ENCODE results near the gene PIH1D2. TPM values are rescaled to one million over a fixed set of nuclear protein-coding genes. Genes with fewer than 3 reads are reported as not detected.

Gene PIH1D2
- total and polyA plus RNA-seq, 2 of the 8 experiments (the other 6 are each of a cell fraction or from before 2014, with no cell fraction given): 0.53 to 0.73 TPM

DNA sequence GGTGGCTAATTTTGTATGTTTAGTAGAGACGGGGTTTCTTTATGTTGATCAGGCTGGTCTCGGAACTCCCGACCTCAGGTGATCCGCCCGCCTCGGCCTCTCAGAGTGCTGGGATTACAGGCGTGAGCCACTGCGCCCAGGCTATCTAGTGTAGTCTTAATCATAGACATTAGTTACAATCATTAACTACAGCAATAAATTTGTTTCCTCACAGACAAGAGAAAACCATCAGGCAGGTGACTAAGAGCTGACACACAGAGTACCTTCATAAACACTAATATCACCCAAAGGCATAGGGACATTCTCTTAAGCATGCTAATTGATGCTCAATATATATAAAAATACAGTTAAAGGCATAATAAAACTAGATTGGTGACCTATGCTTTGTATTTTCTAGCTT, 32.3 kb upstream of the PIH1D2 start:
- no peaks in the 10 kb centered on the region for H4K20me1 ChIP-seq (replicated peaks in 1 of 2; ENCODE audit: control insufficient read depth in 1 of 2, insufficient read depth in 2 of 2, low read length in 2 of 2)
- no peak overlapping the region for H2BK20ac ChIP-seq (ENCODE audit: low read length)
- no peak overlapping the region for H2BK120ac ChIP-seq (replicated peaks; ENCODE audit: low read depth, low read length)
- H3K4me3 ChIP-seq (ENCODE audit: extremely low read depth in 1 of 4, insufficient read depth in 2 of 4, low read depth in 3 of 4, low read length in 4 of 4): no peak overlapping the region
- no peak overlapping the region for H3K14ac ChIP-seq (ENCODE audit: insufficient read length)
- H2BK12ac ChIP-seq (ENCODE audit: low read depth, low read length): no peak overlapping the region
- no peak overlapping the region for H3K9ac ChIP-seq (replicated peaks in 1 of 4; ENCODE audit: extremely low read depth in 1 of 4, low read depth in 3 of 4, low read length in 3 of 4)
- H3K36me3 ChIP-seq (ENCODE audit: control insufficient read depth in 2 of 4, insufficient read depth in 4 of 4, low read length in 3 of 4): no peaks in the 10 kb centered on the region
- H3K4me2 ChIP-seq (ENCODE audit: insufficient read depth in 1 of 2, low read depth in 2 of 2, low read length in 2 of 2): no peak overlapping the region
- H4K8ac ChIP-seq (ENCODE audit: extremely low read depth, insufficient read depth, low read length): no peak overlapping the region
- no peak overlapping the region for H3K27ac ChIP-seq (ENCODE audit: low read depth, low read length)
- H3K23me2 ChIP-seq (ENCODE audit: low read depth, low read length): no peaks in the 10 kb centered on the region
- H3K56ac ChIP-seq (replicated peaks; ENCODE audit: insufficient read length, low read depth, low read length): no peak overlapping the region
- H2BK5ac ChIP-seq (ENCODE audit: low read depth, low read length): no peak overlapping the region
- H4K5ac ChIP-seq (ENCODE audit: insufficient read length, low read depth, low read length): no peak overlapping the region
- H2AK5ac ChIP-seq (ENCODE audit: low read depth, low read length): no peak overlapping the region
- no peaks in the 10 kb centered on the region for H3K9me3 ChIP-seq (ENCODE audit: insufficient read depth in 2 of 2, low read depth in 1 of 2, low read length in 1 of 2)
- no peak for DNase-seq (ENCODE audit: low read depth in 1 of 2, low spot score in 2 of 2)
- no peaks in the 10 kb centered on the region for H3K4me1 ChIP-seq (replicated peaks in 1 of 4; ENCODE audit: control insufficient read depth in 3 of 4, insufficient read depth in 4 of 4, low read length in 3 of 4)
- H3K27me3 ChIP-seq (replicated peaks in 1 of 4; ENCODE audit: control insufficient read depth in 3 of 4, extremely low read depth in 1 of 4, insufficient read depth in 3 of 4, low read length in 3 of 4): no peaks in the 10 kb centered on the region
- H3K79me1 ChIP-seq (ENCODE audit: low read depth, low read length): no peaks in the 10 kb centered on the region
- WGBS, 2 experiments (ENCODE audit: extremely low coverage in 1 of 2, insufficient coverage in 1 of 2, insufficient read length in 1 of 2, insufficient replicate concordance in 2 of 2, low coverage in 1 of 2, low lambda C conversion rate in 2 of 2, missing lambda C conversion rate in 1 of 2): 94% methylated on average over 8 of the region's 8 CpGs; no CpG with 5 or more reads in 1 of the 2 experiments
- ChIA-PET POLR2A (ENCODE audit: partially characterized antibody) (interaction anchor here (1.0 to 2.1 kb wide), 3 partner anchors 9 to 19 kb away, joined by 3 to 4 read pairs (median 4); partner anchors contain the start of genes SDHD and TIMM8B), CTCF (ENCODE audit: partially characterized antibody) (interaction anchor here (1.5 to 12.8 kb wide), 2 partner anchors 8 to 9 kb away, joined by 4 to 104 read pairs; no protein-coding TSS in a partner anchor)
- FAIRE-seq: no peak
- no peak overlapping the region for H3K23ac ChIP-seq (ENCODE audit: insufficient read length)
- H3K79me2 ChIP-seq (ENCODE audit: control insufficient read depth in 1 of 2, insufficient read depth in 2 of 2, low read length in 2 of 2): no peaks in the 10 kb centered on the region
- H3K4ac ChIP-seq (replicated peaks; ENCODE audit: insufficient read length, low read depth, low read length): no peak overlapping the region
- H3K18ac ChIP-seq (ENCODE audit: extremely low read depth, low read length): no peak overlapping the region
- no peak overlapping the region for H2BK15ac ChIP-seq (ENCODE audit: low read length)
- H2AFZ ChIP-seq (ENCODE audit: low read length): no peak overlapping the region
- no peak overlapping the region for H4K91ac ChIP-seq (replicated peaks; ENCODE audit: insufficient read length, low read length)
- no peak for TF ChIP-seq YY1 (IDR thresholded peaks at IDR 0.05; ENCODE audit: low read depth, low read length)
- TF ChIP-seq NANOG (IDR thresholded peaks at IDR 0.05; ENCODE audit: insufficient read depth, low read depth, low read length, poor library complexity, severe bottlenecking): no peak
- no peak for TF ChIP-seq SAP30 (IDR thresholded peaks at IDR 0.05; ENCODE audit: insufficient read depth, insufficient replicate concordance, low read length)
- TF ChIP-seq GTF2F1 (IDR thresholded peaks at IDR 0.05; ENCODE audit: borderline replicate concordance, low read depth, low read length): no peak
- no peak for TF ChIP-seq GABPA (IDR thresholded peaks at IDR 0.05; ENCODE audit: borderline replicate concordance, insufficient read depth, low read length)
- TF ChIP-seq TAF7 (optimal IDR thresholded peaks at IDR 0.05; ENCODE audit: borderline replicate concordance, low read depth, low read length): no peak
- no peak for TF ChIP-seq SIN3A (conservative IDR thresholded peaks at IDR 0.05 in 1 of 2, IDR thresholded peaks at IDR 0.05 in 1 of 2; ENCODE audit: low read depth in 1 of 2, low read length in 2 of 2)
- no peak for TF ChIP-seq ZNF274 (IDR thresholded peaks at IDR 0.05; ENCODE audit: borderline replicate concordance, extremely low read depth, low read length)
- TF ChIP-seq SRF (IDR thresholded peaks at IDR 0.05; ENCODE audit: low read depth, low read length): no peak
- no peak for TF ChIP-seq JUN (IDR thresholded peaks at IDR 0.05; ENCODE audit: low read depth, low read length)

Data from H1 (cell line).